Activated CD4-positive, alpha-beta T cell treated with anti-CD3 and anti-CD28 coated beads, Interleukin-2, amount 10 ng/mL, durations not matched to agents 24 days and 14 days (primary cell): ENCODE results near the gene TESK1. TPM values are rescaled to one million over a fixed set of nuclear protein-coding genes. Genes with fewer than 3 reads are reported as not detected.

Source experiments
- DNase-seq: peaks from one replicate; pipeline ENCODE4 v3.0.0; 2022
- H3K27ac Mint-ChIP-seq: one replicate; pipeline ENCODE4 v1.8.0; 2022; ENCODE audit warnings: mild to moderate bottlenecking, mixed read lengths
- H3K27me3 Mint-ChIP-seq: one replicate; pipeline ENCODE4 v1.8.0; 2022; ENCODE audit warnings: mixed read lengths
- H3K36me3 Mint-ChIP-seq: one replicate; pipeline ENCODE4 v1.8.0; 2022; ENCODE audit warnings: low read depth, mild to moderate bottlenecking, mixed read lengths
- H3K4me1 Mint-ChIP-seq: one replicate; pipeline ENCODE4 v1.8.0; 2021; ENCODE audit warnings: mixed read lengths
- H3K4me3 Mint-ChIP-seq: one replicate; pipeline ENCODE4 v1.8.0; 2022; ENCODE audit warnings: mild to moderate bottlenecking, moderate library complexity, mixed read lengths
- H3K9me3 Mint-ChIP-seq: one replicate; pipeline ENCODE4 v1.8.0; 2021; ENCODE audit warnings: mixed read lengths
- intact Hi-C: fragments of 100-400 bp; cut with micrococcal nuclease; formaldehyde crosslinking; loops from one replicate; pipeline ENCODE4 v1.15.1; 2023
- total RNA-seq: library from RNA; stranded (reverse); gene quantifications from 2 replicates; pipeline ENCODE4 v1.2.3, GENCODE V29; 2022

TESK1 gene
- total RNA-seq, 1 donor from 2014 or later = 48.7 TPM

DNA sequence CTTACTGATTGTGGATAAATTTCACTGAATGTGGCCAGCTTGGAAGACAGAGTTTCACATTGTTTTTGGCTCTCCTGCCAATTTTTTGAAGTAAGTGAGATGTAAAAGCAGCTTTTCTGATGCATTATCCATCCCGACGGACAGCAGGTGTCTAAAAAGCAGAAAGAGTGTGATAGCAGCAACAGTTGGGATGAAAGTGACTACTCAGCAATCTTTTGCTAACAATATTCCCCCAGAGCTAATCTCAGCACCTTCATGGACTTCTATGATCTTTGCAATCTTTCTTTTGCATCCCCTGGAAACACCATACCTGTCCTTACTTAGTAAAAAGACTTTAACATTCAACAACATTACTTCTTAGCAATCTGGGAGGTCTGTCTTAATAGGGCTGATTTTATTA lies 7.8 kb downstream of the TESK1 start:
- Mint-ChIP-seq H3K36me3 (peaks cover 9% of the 10 kb centered on the region), H3K27ac (no peak overlapping the region), H3K27me3 (peaks cover 2% of the 10 kb centered on the region), H3K9me3 (no peaks in the 10 kb centered on the region), H3K4me1 (peaks cover 27% of the 10 kb centered on the region), H3K4me3 (no peak overlapping the region)
- intact Hi-C loops = no loop called here
- DNase-seq = no peak

DNA sequence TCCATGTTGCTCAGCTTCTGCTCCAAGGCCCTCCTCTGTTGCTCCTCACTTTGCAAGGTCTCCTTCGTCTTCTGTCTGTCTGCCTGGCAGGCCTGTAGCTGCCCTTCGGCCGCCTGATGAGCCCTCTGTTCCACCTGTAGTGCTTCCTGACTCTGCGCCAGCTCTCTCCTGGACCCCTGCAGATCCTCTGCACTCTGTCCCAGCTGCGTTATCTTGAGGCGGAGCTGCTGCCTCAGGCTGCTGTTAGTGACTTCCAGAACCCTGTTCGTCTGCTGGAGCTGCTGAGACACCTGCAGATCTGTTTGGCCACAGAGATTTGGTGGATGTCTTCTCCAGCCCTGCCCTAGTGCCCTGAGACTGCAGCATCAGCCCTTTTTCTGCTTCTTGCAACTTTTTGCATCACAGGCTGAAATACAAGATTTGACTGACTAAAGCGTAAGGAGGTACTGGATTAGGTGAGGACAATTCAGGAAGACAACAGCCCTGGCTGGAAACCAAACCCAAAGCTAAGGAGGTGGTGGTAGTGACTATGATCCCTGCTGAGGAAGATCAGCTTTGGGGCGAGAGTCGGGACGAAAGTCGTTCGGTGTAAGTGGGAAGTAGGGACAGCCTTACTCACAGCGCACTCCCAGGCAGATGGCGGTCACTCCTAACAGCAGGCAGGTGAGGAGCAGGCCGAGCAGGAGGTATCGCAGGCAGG lies 11.1 kb downstream of the TESK1 start:
- peaks cover 2% of the 10 kb centered on the region for H3K27me3 Mint-ChIP-seq
- H3K9me3 Mint-ChIP-seq = no peaks in the 10 kb centered on the region
- intact Hi-C loops = no loop called here
- DNase-seq = no peak
- H3K4me3 Mint-ChIP-seq = peak overlapping the region; percentile 81
- peaks cover 1% of the 10 kb centered on the region for H3K36me3 Mint-ChIP-seq
- peak overlapping the region; percentile 77 for H3K27ac Mint-ChIP-seq
- H3K4me1 Mint-ChIP-seq = peaks cover 56% of the 10 kb centered on the region

DNA sequence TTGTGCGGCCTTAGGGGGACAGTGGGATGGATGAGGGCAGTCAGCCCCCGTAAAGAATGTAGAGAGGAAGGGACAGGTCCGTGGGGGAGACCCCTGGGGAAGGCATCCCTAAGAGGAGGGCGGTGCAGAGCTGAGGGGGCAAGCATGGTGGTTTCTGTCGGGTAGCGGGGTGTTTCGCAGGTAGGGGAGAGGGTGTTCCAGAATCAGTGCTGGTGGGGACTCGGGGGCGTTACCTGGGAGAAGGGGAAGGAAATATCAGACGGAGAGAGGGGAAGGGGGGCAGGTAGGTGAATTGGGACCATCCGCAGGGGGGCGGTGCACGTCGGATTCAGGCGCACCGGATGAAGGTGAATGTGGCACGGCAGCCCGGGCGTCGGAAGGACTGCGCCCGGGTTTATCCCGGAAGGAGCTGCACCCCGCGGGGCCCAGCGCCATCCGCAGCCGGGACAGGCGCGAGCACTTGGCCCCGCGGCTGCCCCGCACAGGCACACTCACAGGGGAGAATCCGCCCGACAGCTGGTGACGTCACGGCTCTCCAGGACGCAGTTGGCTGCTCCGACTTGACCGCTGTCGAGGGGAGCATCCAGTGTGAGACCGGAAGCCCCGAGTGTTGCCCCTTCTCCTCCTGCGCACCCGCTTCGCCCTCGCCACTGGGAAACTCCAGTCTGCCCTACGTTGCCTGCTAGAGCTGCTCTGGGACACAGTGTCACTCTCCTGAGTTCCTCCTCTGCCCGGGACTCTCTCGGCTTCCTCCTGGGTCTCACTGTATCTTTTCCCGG lies 11.8 kb downstream of the TESK1 start:
- H3K27me3 Mint-ChIP-seq = peaks cover 2% of the 10 kb centered on the region
- peak overlapping the region; percentile 81 for H3K4me3 Mint-ChIP-seq
- intact Hi-C loops = no loop called here
- peaks cover 1% of the 10 kb centered on the region for H3K36me3 Mint-ChIP-seq
- peak; percentile 90 for DNase-seq
- peaks cover 58% of the 10 kb centered on the region for H3K4me1 Mint-ChIP-seq
- H3K27ac Mint-ChIP-seq = peak overlapping the region; percentile 77
- no peaks in the 10 kb centered on the region for H3K9me3 Mint-ChIP-seq

DNA sequence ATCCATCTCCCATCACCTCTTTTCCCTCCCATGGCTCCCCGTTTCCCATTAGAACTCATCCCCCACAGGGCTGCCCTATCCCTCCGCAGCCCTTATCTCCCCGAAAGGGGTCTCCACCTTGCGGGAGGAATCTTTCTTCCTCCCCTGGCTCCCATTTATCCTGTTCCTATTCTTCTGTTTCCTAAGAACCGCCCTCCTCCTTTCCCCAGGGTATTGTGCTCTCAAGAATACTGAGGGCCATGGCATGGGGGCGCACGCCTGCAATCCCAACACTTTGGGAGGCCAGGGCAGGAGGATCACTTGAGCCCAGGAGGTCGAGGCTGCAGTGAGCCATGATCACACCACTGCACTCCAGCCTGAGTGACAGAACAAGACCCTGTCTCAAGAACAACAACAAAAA lies 12.5 kb downstream of the TESK1 start:
- peaks cover 2% of the 10 kb centered on the region for H3K27me3 Mint-ChIP-seq
- DNase-seq = no peak
- H3K4me3 Mint-ChIP-seq = peak overlapping the region; percentile 81
- H3K27ac Mint-ChIP-seq = peak overlapping the region; percentile 77
- H3K4me1 Mint-ChIP-seq = peaks cover 59% of the 10 kb centered on the region
- H3K36me3 Mint-ChIP-seq = peaks cover 1% of the 10 kb centered on the region
- intact Hi-C loops = no loop called here
- no peaks in the 10 kb centered on the region for H3K9me3 Mint-ChIP-seq

DNA sequence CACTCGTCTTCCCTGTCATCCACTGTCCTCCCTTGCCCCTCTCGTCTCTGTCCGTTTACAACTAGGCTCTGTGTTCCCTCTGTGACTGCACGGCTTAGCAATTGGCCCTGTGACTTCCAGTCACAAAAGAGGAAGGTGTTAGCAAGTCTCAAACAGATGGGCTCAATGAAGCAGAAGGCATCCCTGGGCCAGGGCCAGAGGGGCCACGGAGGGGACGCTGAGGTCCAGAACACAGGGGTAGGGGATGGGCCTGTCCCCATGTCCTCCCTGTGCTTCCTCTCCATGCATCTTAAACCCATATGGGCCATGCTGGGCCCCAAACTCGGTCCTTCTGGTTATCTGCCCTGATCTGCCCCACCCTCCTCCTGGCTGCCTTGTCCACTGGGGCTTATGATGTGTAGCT lies 13.3 kb downstream of the TESK1 start, which contains the start of gene CD72:
Gene CD72, minus strand, starts transcription at position 89 of the 403 bp plus-strand sequence. CDS start 110 bp downstream, outside the sequence.
- intact Hi-C loops = loop anchor here (2.0 kb wide), 1 partner anchor 16 kb away; no protein-coding TSS in a partner anchor
- peaks cover 2% of the 10 kb centered on the region for H3K27me3 Mint-ChIP-seq
- peaks cover 59% of the 10 kb centered on the region for H3K4me1 Mint-ChIP-seq
- H3K27ac Mint-ChIP-seq = peak within 1 kb of the TSS; percentile 95
- no peak for DNase-seq
- peaks cover 1% of the 10 kb centered on the region for H3K36me3 Mint-ChIP-seq
- no peaks in the 10 kb centered on the region for H3K9me3 Mint-ChIP-seq
- H3K4me3 Mint-ChIP-seq = peak within 1 kb of the TSS; percentile 81

DNA sequence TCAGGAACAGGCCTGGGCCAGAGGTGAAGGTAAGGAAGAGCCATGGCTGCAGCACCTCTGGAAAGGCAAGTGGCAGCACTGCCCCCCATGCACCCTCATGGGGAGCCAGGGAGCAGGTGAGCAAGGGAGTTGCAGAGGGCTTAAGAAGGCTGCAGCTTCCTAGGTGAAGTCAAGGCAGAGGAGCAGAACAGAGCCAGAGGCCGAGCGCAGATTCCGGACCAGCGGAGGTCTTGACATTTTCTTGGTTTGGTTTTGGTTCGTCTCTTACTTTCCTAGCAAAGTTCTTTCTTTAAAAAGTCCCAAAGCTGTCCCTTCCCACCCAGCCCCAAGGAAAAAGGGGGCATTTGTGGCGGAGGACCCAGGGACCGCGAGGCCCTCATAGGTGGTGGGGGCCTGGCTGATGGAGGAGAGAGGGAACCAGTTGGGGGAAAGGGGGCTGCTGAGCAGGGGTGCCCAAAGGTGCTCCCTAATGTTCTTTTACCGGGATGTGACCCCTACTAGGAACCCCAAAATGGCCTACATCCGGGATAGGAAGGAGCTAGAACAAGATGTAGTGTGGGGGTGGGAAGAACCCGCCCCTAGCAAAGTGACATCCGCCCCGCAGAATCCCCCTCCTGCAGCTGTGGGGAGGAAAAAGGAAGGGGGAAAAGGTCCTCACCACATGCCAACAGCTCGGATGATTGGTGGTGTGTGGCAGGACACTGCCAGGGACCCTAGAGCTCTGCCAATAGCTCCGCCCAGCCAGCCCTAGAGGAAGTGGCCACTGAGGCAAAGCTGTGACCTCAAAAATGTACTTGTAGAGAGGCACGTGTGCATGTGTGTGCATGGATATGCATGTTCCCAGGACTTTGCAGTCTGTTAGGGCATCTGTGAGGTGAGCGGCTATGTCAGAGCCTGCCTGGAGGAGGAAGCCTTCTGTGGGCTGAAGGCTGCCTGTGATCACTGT lies 14.1 kb downstream of the TESK1 start:
- Mint-ChIP-seq H3K9me3 (no peaks in the 10 kb centered on the region), H3K27me3 (peaks cover 1% of the 10 kb centered on the region), H3K4me1 (peaks cover 59% of the 10 kb centered on the region), H3K4me3 (peak overlapping the region; percentile 81), H3K27ac (peak overlapping the region; percentile 95), H3K36me3 (peaks cover 1% of the 10 kb centered on the region)
- intact Hi-C loops = loop anchor here (1.0 to 2.0 kb wide), 4 partner anchors 15 to 113 kb away; partner anchors contain the start of genes CREB3 and TLN1
- peak; percentile 82 for DNase-seq

DNA sequence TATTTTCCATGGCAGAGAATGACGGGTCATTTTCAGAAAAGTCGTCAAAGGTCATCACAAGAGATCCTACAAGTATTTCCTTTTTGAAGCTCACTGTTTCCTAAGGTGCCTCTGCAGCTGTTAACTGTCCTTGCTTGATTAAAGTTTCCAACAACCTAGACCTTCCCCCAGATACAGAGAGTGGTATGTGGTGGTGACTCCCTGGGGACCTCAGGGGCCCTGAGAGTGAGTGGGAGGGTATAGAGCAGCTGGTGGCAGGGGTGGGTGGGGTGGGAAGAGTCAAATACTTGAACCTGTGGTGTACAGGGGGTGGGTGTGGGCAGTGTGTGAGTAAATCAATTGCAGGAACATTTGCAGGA lies 14.7 kb downstream of the TESK1 start:
- DNase-seq = no peak
- Mint-ChIP-seq H3K4me3 (peak overlapping the region; percentile 81), H3K4me1 (peaks cover 55% of the 10 kb centered on the region), H3K36me3 (peaks cover 1% of the 10 kb centered on the region), H3K9me3 (no peaks in the 10 kb centered on the region), H3K27me3 (no peaks in the 10 kb centered on the region), H3K27ac (peak overlapping the region; percentile 95)
- intact Hi-C loops = loop anchor here (1.0 to 2.0 kb wide), 4 partner anchors 15 to 113 kb away; partner anchors contain the start of genes CREB3 and TLN1

DNA sequence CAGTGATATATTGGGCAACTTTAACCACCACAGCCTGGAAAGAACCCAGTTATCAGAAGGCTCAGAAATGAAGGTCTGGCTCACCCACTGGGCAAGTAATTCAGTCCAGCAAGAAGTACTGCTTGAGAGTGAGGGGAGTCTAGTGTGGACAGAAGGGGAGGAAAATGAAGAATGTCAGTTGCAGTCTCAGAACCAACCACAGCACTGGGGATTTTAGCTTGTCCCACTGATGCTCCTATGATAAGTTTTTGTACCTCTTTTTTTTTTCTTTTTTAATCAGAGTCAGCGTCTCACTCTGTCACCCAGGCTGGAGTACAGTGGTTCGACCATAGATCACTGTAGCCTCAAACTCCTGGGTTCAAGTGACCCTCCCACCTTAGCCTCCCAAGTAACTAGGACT lies 22.5 kb downstream of the TESK1 start:
- Mint-ChIP-seq H3K4me1 (peaks cover 7% of the 10 kb centered on the region), H3K36me3 (no peaks in the 10 kb centered on the region), H3K9me3 (no peaks in the 10 kb centered on the region), H3K27me3 (no peaks in the 10 kb centered on the region), H3K4me3 (no peak overlapping the region), H3K27ac (no peak overlapping the region)
- intact Hi-C loops = no loop called here
- no peak for DNase-seq

DNA sequence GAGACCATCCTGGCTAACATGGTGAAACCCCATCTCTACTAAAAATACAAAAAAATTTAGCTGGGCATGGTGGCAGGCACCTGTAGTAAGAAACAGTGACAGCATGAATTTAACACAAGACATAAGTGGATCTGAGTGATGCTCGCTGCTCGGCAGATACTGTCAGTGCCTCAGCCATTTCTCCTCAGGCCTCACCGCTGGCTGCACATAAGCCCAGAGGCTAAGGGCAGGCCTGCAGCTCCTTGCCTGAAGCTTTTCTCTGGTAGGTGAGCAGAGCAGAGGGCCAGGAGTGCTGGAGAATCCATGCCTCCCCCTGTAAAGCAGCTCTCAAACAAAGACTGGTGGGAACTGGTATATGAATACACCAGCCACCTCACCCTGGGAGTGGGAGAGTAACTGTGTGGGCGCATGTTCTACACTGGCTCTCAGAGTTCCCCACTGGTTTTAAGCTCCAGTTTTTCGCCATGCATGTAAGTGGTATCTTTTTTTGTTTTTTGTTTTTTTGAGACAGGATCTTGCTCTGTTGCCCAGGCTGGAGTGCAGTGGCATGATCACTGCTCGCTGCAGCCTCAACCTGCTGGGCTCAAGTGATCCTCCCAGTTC lies 23.4 kb downstream of the TESK1 start:
- Mint-ChIP-seq H3K36me3 (no peaks in the 10 kb centered on the region), H3K4me1 (peaks cover 7% of the 10 kb centered on the region), H3K27me3 (no peaks in the 10 kb centered on the region), H3K4me3 (no peak overlapping the region), H3K27ac (no peak overlapping the region), H3K9me3 (no peaks in the 10 kb centered on the region)
- intact Hi-C loops = no loop called here
- DNase-seq = no peak

DNA sequence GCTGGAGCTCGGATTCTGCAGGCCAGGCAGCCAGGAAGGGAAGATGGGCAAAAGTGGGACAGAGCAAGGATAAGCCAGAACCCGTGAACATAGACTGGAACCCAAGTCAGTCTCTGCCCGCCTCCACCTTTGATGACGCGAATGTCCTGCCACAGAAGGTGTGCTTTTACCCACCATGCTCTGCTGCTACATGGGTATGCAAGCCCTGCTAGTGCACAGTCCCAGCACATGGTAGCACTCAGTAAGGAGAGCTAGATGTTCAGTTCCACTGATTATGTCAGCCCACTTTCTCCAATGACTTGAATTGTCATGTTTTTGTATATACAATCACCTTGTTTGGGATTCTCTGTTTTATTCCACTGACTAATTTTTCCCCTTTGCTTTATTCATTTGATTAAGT lies 24.5 kb downstream of the TESK1 start:
- H3K4me3 Mint-ChIP-seq = no peak overlapping the region
- intact Hi-C loops = no loop called here
- DNase-seq = no peak
- H3K9me3 Mint-ChIP-seq = no peaks in the 10 kb centered on the region
- H3K27me3 Mint-ChIP-seq = no peaks in the 10 kb centered on the region
- H3K27ac Mint-ChIP-seq = no peak overlapping the region
- H3K36me3 Mint-ChIP-seq = no peaks in the 10 kb centered on the region
- peaks cover 8% of the 10 kb centered on the region for H3K4me1 Mint-ChIP-seq

DNA sequence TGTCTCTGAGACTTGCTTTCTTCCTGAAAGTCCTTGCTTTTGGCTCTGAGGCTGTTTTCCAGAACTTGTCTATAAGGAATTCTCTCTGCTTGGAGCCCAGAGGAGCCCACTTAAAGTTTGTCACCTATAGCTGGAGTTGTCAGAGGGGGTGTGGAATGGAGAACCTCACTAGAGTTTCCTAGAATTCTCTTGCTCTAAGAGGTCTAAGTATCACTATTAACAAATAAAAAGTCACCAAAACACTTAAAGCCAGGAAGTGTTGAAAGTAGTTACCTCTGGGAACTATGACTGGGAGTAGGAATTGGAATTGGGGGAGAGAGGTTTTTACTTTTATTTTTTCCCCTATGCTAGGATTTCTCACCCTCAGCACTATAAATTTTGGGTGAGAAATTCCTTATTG lies 30.7 kb downstream of the TESK1 start:
- intact Hi-C loops = loop anchor here (2.0 kb wide), 1 partner anchor 17 kb away; the partner anchor contains the start of gene CD72
- Mint-ChIP-seq H3K27me3 (no peaks in the 10 kb centered on the region), H3K9me3 (peaks cover 6% of the 10 kb centered on the region), H3K4me3 (no peak overlapping the region), H3K27ac (peak overlapping the region; percentile 14), H3K4me1 (peaks cover 48% of the 10 kb centered on the region), H3K36me3 (peaks cover 11% of the 10 kb centered on the region)
- DNase-seq = no peak

DNA sequence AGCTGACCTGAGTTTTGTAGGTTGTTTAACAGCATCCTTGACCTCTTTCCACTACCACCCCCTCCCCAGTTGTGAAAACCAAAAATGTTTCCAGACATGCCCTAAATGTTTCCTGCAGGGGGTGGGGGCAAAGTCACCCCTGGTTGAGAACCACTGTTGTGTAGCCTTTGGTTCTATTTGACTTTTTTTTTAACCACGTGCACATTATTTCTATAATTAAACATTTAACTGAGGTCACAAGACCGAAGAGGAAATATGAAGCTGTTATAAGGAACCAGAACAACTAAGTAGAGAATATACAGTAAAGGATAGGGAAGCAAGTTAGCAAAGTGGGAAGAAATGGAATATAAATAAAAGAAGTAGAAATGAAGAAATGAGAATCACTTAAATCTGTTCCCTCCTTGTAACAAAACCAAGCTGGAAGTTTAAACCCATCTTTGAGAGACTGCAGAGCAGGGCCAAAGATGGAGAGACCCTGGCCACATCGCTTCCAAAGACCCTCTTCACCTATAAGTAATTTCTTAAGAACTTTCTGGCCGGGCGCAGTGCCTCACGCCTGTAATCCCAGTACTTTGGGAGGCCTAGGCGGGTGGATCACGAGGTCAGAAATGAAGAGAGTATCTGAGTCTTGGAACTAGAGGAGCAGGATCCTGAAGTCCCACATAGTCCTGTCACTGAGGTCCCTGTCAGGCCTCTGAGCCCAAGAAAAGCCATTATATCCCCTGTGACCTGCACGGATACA lies 31.2 kb downstream of the TESK1 start:
- Mint-ChIP-seq H3K4me1 (peaks cover 48% of the 10 kb centered on the region), H3K4me3 (no peak overlapping the region), H3K9me3 (peaks cover 6% of the 10 kb centered on the region), H3K27ac (peak overlapping the region; percentile 59), H3K27me3 (no peaks in the 10 kb centered on the region), H3K36me3 (peaks cover 16% of the 10 kb centered on the region)
- no peak for DNase-seq
- intact Hi-C loops = no loop called here
